HCT116 (cell line): ENCODE measurements around the gene MESP2. TPM values are rescaled to one million over a fixed set of nuclear protein-coding genes. Genes with fewer than 3 reads are reported as not detected.

Experiments used
- ATAC-seq: fragments of 200-7000 bp; cut with Tn5 transposase; 2 replicates; pipeline ENCODE4 v1.9.1; 2020; ENCODE audit warnings: mild to moderate bottlenecking, moderate library complexity
- BruUV-seq: library from RNA; stranded (reverse); fragments of 400-500 nt; replicated peaks from 2 replicates; lab custom pipeline; 2021; lab: Mats Ljungman, UMichigan
- CTCF ChIA-PET: fragments of 300-600 bp; sonication (Branson Sonifier 250); formaldehyde crosslinking; loops from one replicate; lab custom pipeline; 2021; ENCODE audit warnings: antibody characterized with exemption; lab: Charles Lee
- POLR2A ChIA-PET: fragments of 300-600, 350-600 bp; sonication (Branson Sonifier 250); formaldehyde crosslinking; loops from one replicate; lab custom pipeline; 2021; ENCODE audit warnings: antibody characterized with exemption; lab: Charles Lee
- RAD21 ChIA-PET, 2 experiments: fragments of 300-600 bp; sonication (Branson Sonifier 250); formaldehyde crosslinking; loops; one replicate each; lab custom pipeline; 2023; ENCODE audit warnings: low total read pairs in 2 of 2; ENCODE audit not compliant: uncharacterized antibody in 2 of 2, unreplicated experiment in 2 of 2, low non-redundant PET in 1 of 2; lab: Charles Lee
- DNase-seq: peaks from one replicate; pipeline ENCODE4 v3.0.0-alpha.2; 2010; ENCODE audit warnings: low read depth, low spot score
- H2AFZ ChIP-seq: fragments of 200-600 bp; shearing (Covaris generic), sonication (generic); 2 replicates; pipeline ENCODE4 v1.6.1; 2017; ENCODE audit warnings: low read depth, mixed run types, mixed read lengths, antibody characterized with exemption, low read length; ENCODE audit not compliant: poor library complexity, severe bottlenecking
- H3K27ac ChIP-seq: 2 replicates; pipeline ENCODE4 v1.5.1; 2012; ENCODE audit warnings: low read depth, low read length
- H3K27me3 ChIP-seq: fragments of 200-600 bp; sonication (generic); 2 replicates; pipeline ENCODE4 v1.6.1; 2016; ENCODE audit warnings: mixed run types, low read length, mixed read lengths; ENCODE audit not compliant: insufficient read depth
- H3K36me3 ChIP-seq, 2 experiments: fragments of 200-500 bp in 1 of 2; fragments of 200-600 bp in 1 of 2; sonication (Bioruptor generic) in 1 of 2; sonication (generic) in 1 of 2; 2 replicates each; pipeline versions ENCODE4 v1.5.1 to v1.6.1; 2014 to 2016; ENCODE audit warnings: low read length in 2 of 2, inconsistent platforms in 1 of 2, mixed read lengths in 1 of 2, mixed run types in 1 of 2; ENCODE audit not compliant: insufficient read depth in 2 of 2, control insufficient read depth in 1 of 2
- H3K4me1 ChIP-seq, 2 experiments: fragments of 200-600 bp in 1 of 2; sonication (generic) in 1 of 2; 2 replicates each; pipeline versions ENCODE4 v1.5.1 to v1.6.1; 2012 to 2017; ENCODE audit warnings: low read length in 2 of 2, inconsistent platforms in 1 of 2, mild to moderate bottlenecking in 1 of 2, mixed read lengths in 1 of 2, mixed run types in 1 of 2, moderate library complexity in 1 of 2; ENCODE audit not compliant: insufficient read depth in 2 of 2, control insufficient read depth in 1 of 2
- H3K4me2 ChIP-seq: fragments of 200-600 bp; sonication (generic); 2 replicates; pipeline ENCODE4 v1.6.1; 2017; ENCODE audit warnings: mixed run types, low read length, mixed read lengths
- H3K4me3 ChIP-seq, 2 experiments: fragments of 200-600 bp in 1 of 2; sonication (generic) in 1 of 2; replicated peaks in 1 of 2; 2 replicates each; pipeline ENCODE4 v1.5.1; 2011 to 2016; ENCODE audit warnings: low read length in 2 of 2, control low read depth in 1 of 2, low read depth in 1 of 2, mild to moderate bottlenecking in 1 of 2, mixed read lengths in 1 of 2, mixed run types in 1 of 2
- H3K79me2 ChIP-seq: fragments of 200-600 bp; sonication (generic); 2 replicates; pipeline ENCODE4 v1.6.1; 2017; ENCODE audit warnings: mild to moderate bottlenecking, mixed run types, low read length, moderate library complexity, mixed read lengths; ENCODE audit not compliant: insufficient read depth
- H3K9ac ChIP-seq: fragments of 200-600 bp; sonication (generic); 2 replicates; pipeline ENCODE4 v1.6.1; 2016; ENCODE audit warnings: low read length, mixed read lengths
- H3K9me2 ChIP-seq: fragments of 200-600 bp; sonication (generic), shearing (Covaris generic); 2 replicates; pipeline ENCODE4 v1.6.1; 2017; ENCODE audit warnings: mixed run types, mild to moderate bottlenecking, moderate library complexity; ENCODE audit not compliant: insufficient read depth
- H3K9me3 ChIP-seq, 2 experiments: fragments of 200-500 bp in 1 of 2; fragments of 200-600 bp in 1 of 2; sonication (Bioruptor generic) in 1 of 2; sonication (generic) in 1 of 2; 2 replicates each; pipeline ENCODE4 v1.6.1; 2014 to 2017; ENCODE audit warnings: low read length in 2 of 2, mixed read lengths in 2 of 2, inconsistent platforms in 1 of 2, low read depth in 1 of 2, mild to moderate bottlenecking in 1 of 2, mixed run types in 1 of 2, moderate library complexity in 1 of 2; ENCODE audit not compliant: control insufficient read depth in 1 of 2, insufficient read depth in 1 of 2
- H4K20me1 ChIP-seq: fragments of 200-600 bp; sonication (generic), shearing (Covaris generic); 2 replicates; pipeline ENCODE4 v1.6.1; 2017; ENCODE audit warnings: mixed run types, mild to moderate bottlenecking, moderate library complexity; ENCODE audit not compliant: insufficient read depth
- CBX3 ChIP-seq: IDR thresholded peaks from 2 replicates; pipeline ENCODE4 v1.6.1; 2012; ENCODE audit warnings: low read depth
- CEBPB ChIP-seq: IDR thresholded peaks from 2 replicates; pipeline ENCODE4 v1.6.1; 2012; ENCODE audit warnings: low read depth
- EGR1 ChIP-seq: IDR thresholded peaks from 2 replicates; pipeline ENCODE4 v1.6.1; 2012; ENCODE audit warnings: low read depth
- ELF1 ChIP-seq: IDR thresholded peaks from 2 replicates; pipeline ENCODE4 v1.6.1; 2012; ENCODE audit warnings: low read depth, borderline replicate concordance
- EZH2 ChIP-seq: fragments of 200-600 bp; sonication (generic); IDR thresholded peaks from 2 replicates; pipeline ENCODE4 v1.6.1; 2017; ENCODE audit warnings: antibody characterized with exemption, mixed run types
- FOSL1 ChIP-seq: IDR thresholded peaks from 2 replicates; pipeline ENCODE4 v1.6.1; 2012; ENCODE audit warnings: low read depth
- JUND ChIP-seq: IDR thresholded peaks from 2 replicates; pipeline ENCODE4 v1.6.1; 2012
- POLR2A ChIP-seq: IDR thresholded peaks from 2 replicates; pipeline ENCODE4 v1.7.0; 2011; ENCODE audit warnings: borderline replicate concordance; ENCODE audit not compliant: insufficient read depth, insufficient read length; ENCODE audit errors: extremely low read depth
- POLR2AphosphoS5 ChIP-seq: IDR thresholded peaks from 2 replicates; pipeline ENCODE4 v1.6.1; 2011; ENCODE audit warnings: mild to moderate bottlenecking, low read depth, low read length, moderate library complexity
- RAD21 ChIP-seq: IDR thresholded peaks from 2 replicates; pipeline ENCODE4 v1.6.1; 2012; ENCODE audit warnings: low read depth, mild to moderate bottlenecking
- REST ChIP-seq: IDR thresholded peaks from 2 replicates; pipeline ENCODE4 v1.6.1; 2012; ENCODE audit warnings: low read depth
- TCF7L2 ChIP-seq: IDR thresholded peaks from 2 replicates; pipeline ENCODE4 v1.7.0; 2011; ENCODE audit warnings: borderline replicate concordance, inconsistent platforms; ENCODE audit not compliant: insufficient read depth, insufficient read length; ENCODE audit errors: extremely low read depth
- ZFX ChIP-seq: fragments of 450-650 bp; IDR thresholded peaks from 2 replicates; pipeline ENCODE4 v1.6.1; 2017
- intact Hi-C: fragments of 100-400 bp; cut with micrococcal nuclease; formaldehyde crosslinking; loops from 2 replicates; pipeline ENCODE4 v1.10.0; 2022
- total RNA-seq: library from RNA; stranded (reverse); gene quantifications from one replicate; pipeline ENCODE4 v1.2.1, GENCODE V29; 2021; ENCODE audit not compliant: unreplicated experiment
- TF ChIP-seq, protein P1 (sequence below): IDR thresholded peaks from 2 replicates; pipeline ENCODE4 v1.6.1; 2011; ENCODE audit warnings: mild to moderate bottlenecking, low read length, moderate library complexity; ENCODE audit not compliant: insufficient replicate concordance; ENCODE audit errors: extremely low read depth
- TF ChIP-seq, protein P2 (sequence below), 3 experiments: fragments of 200-600 bp in 1 of 3; sonication (generic) in 1 of 3; IDR thresholded peaks in 2 of 3; conservative IDR thresholded peaks in 1 of 3; 2 replicates each; pipeline ENCODE4 v1.5.1; 2012 to 2017; ENCODE audit warnings: low read depth in 2 of 3, low read length in 2 of 3, antibody characterized with exemption in 1 of 3, borderline replicate concordance in 1 of 3, control low read depth in 1 of 3, mild to moderate bottlenecking in 1 of 3, mixed read lengths in 1 of 3, mixed run types in 1 of 3, moderate library complexity in 1 of 3; ENCODE audit not compliant: insufficient read depth in 1 of 3

MESP2 gene
- total RNA-seq, 1 experiment from 2014 or later: 0.20 TPM

DNA sequence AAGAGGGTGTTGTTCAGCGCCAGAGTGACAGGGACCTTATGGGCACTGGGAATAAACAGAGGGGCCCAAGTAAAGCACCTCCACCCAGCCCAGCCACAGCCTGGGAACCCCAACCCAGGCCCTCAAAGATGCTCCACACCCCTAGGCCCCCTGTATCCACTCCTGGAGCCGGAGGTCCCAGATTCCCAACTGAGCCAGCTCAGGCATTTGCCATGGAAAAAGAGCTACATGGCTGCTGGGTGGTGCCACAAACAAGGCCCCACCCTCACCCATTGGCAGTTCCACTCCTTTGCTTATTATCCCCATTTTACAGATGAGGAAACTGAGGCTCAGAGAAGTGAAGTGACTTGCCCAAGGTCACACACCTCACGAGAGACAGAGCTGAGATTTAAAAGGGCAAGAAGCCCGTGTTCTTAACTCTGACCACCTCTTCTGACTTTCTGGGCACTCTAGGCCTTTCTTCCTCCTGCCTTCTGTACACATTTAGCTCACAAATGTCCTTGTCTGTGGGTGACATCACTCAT, 21.6 kb downstream of the MESP2 start:
- H3K27ac ChIP-seq: no peak overlapping the region
- BruUV-seq: no TSS peak
- H3K79me2 ChIP-seq: no peaks in the 10 kb centered on the region
- no peaks in the 10 kb centered on the region for H4K20me1 ChIP-seq
- no peaks in the 10 kb centered on the region for H3K9me2 ChIP-seq
- no peaks in the 10 kb centered on the region for H3K27me3 ChIP-seq
- H3K4me1 ChIP-seq: peaks cover 4% of the 10 kb centered on the region in 2 experiments; a peak in 1 of 4 replicates
- H3K4me3 ChIP-seq: no peak overlapping the region
- intact Hi-C loops: no loop called here
- POLR2A ChIA-PET: no interaction called here
- RAD21 ChIA-PET: no interaction called here
- CTCF ChIA-PET: no interaction called here
- H3K4me2 ChIP-seq: no peak overlapping the region
- no peak for TF ChIP-seq TCF7L2
- no peak for TF ChIP-seq CEBPB
- no peak for TF ChIP-seq POLR2AphosphoS5
- no peak for TF ChIP-seq JUND
- TF ChIP-seq ZFX: no peak
- TF ChIP-seq ELF1: no peak
- no peak for TF ChIP-seq EZH2
- no peak for TF ChIP-seq REST
- TF ChIP-seq CBX3: no peak
- TF ChIP-seq POLR2A: no peak
- TF ChIP-seq EGR1: no peak
- no peak for TF ChIP-seq FOSL1
- no peak for TF ChIP-seq RAD21
- TF ChIP-seq, protein P1, sequence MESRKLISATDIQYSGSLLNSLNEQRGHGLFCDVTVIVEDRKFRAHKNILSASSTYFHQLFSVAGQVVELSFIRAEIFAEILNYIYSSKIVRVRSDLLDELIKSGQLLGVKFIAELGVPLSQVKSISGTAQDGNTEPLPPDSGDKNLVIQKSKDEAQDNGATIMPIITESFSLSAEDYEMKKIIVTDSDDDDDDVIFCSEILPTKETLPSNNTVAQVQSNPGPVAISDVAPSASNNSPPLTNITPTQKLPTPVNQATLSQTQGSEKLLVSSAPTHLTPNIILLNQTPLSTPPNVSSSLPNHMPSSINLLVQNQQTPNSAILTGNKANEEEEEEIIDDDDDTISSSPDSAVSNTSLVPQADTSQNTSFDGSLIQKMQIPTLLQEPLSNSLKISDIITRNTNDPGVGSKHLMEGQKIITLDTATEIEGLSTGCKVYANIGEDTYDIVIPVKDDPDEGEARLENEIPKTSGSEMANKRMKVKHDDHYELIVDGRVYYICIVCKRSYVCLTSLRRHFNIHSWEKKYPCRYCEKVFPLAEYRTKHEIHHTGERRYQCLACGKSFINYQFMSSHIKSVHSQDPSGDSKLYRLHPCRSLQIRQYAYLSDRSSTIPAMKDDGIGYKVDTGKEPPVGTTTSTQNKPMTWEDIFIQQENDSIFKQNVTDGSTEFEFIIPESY: no peak
- TF ChIP-seq, protein P2, sequence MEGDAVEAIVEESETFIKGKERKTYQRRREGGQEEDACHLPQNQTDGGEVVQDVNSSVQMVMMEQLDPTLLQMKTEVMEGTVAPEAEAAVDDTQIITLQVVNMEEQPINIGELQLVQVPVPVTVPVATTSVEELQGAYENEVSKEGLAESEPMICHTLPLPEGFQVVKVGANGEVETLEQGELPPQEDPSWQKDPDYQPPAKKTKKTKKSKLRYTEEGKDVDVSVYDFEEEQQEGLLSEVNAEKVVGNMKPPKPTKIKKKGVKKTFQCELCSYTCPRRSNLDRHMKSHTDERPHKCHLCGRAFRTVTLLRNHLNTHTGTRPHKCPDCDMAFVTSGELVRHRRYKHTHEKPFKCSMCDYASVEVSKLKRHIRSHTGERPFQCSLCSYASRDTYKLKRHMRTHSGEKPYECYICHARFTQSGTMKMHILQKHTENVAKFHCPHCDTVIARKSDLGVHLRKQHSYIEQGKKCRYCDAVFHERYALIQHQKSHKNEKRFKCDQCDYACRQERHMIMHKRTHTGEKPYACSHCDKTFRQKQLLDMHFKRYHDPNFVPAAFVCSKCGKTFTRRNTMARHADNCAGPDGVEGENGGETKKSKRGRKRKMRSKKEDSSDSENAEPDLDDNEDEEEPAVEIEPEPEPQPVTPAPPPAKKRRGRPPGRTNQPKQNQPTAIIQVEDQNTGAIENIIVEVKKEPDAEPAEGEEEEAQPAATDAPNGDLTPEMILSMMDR (IDR thresholded peaks at IDR 0.05 in 2 of 3, conservative IDR thresholded peaks at IDR 0.05 in 1 of 3; ENCODE audit: borderline replicate concordance in 1 of 3, insufficient read depth in 1 of 3, low read depth in 2 of 3, low read length in 2 of 3): no peak
- TF ChIP-seq, all 23 proteins: peak for 0
- no peaks in the 10 kb centered on the region for H3K36me3 ChIP-seq
- no peak for DNase-seq
- H3K9ac ChIP-seq: no peak overlapping the region
- no peaks in the 10 kb centered on the region for H3K9me3 ChIP-seq
- H2AFZ ChIP-seq: no peak overlapping the region
- no peak for ATAC-seq
